Trophoblast cell (in vitro differentiated cells and primary cell): ENCODE data around the gene IGF2R.

Experiments used
- DNase-seq, 2 donors: peaks; one replicate each; pipeline ENCODE4 v3.0.0-alpha.2; 2016
- H2AFZ ChIP-seq: 2 replicates; pipeline ENCODE4 v1.6.1; 2013; ENCODE audit warnings: low read length, moderate library complexity, mild to moderate bottlenecking; ENCODE audit not compliant: insufficient read depth, poor library complexity
- H2AK5ac ChIP-seq: 2 replicates; pipeline ENCODE4 v1.6.1; 2013; ENCODE audit warnings: mild to moderate bottlenecking, low read length
- H2BK120ac ChIP-seq: 2 replicates; pipeline ENCODE4 v1.6.1; 2013; ENCODE audit warnings: low read length, mild to moderate bottlenecking, moderate library complexity; ENCODE audit not compliant: insufficient read depth, poor library complexity
- H2BK12ac ChIP-seq: 2 replicates; pipeline ENCODE4 v1.6.1; 2013; ENCODE audit warnings: mild to moderate bottlenecking, low read length, moderate library complexity
- H2BK5ac ChIP-seq: 2 replicates; pipeline ENCODE4 v1.6.1; 2013; ENCODE audit warnings: low read length, low read depth, moderate library complexity, mild to moderate bottlenecking; ENCODE audit not compliant: poor library complexity
- H3K14ac ChIP-seq: 2 replicates; pipeline ENCODE4 v1.6.1; 2013; ENCODE audit warnings: mild to moderate bottlenecking, low read length
- H3K18ac ChIP-seq: 2 replicates; pipeline ENCODE4 v1.6.1; 2013; ENCODE audit warnings: mild to moderate bottlenecking, low read length
- H3K23ac ChIP-seq: 2 replicates; pipeline ENCODE4 v1.6.1; 2013; ENCODE audit warnings: low read length
- H3K27ac ChIP-seq: 2 replicates; pipeline ENCODE4 v1.5.1; 2013; ENCODE audit warnings: low read depth, mild to moderate bottlenecking, inconsistent platforms, low read length, moderate library complexity
- H3K27me3 ChIP-seq: 2 replicates; pipeline ENCODE4 v1.6.1; 2013; ENCODE audit warnings: inconsistent platforms, mild to moderate bottlenecking, low read length, moderate library complexity; ENCODE audit not compliant: insufficient read depth
- H3K36me3 ChIP-seq, 2 experiments: 1 replicate in 1 of 2; 2 replicates in 1 of 2; pipeline ENCODE4 v1.6.1; 2013; ENCODE audit warnings: low read length in 2 of 2, mild to moderate bottlenecking in 2 of 2, moderate library complexity in 1 of 2; ENCODE audit not compliant: insufficient read depth in 2 of 2, control insufficient read depth in 1 of 2
- H3K4ac ChIP-seq: 2 replicates; pipeline ENCODE4 v1.6.1; 2013; ENCODE audit warnings: low read depth, mild to moderate bottlenecking, low read length, moderate library complexity
- H3K4me1 ChIP-seq, 2 experiments: 1 replicate in 1 of 2; 2 replicates in 1 of 2; pipeline ENCODE4 v1.6.1; 2013; ENCODE audit warnings: low read length in 2 of 2, mild to moderate bottlenecking in 2 of 2, moderate library complexity in 1 of 2; ENCODE audit not compliant: insufficient read depth in 2 of 2, control insufficient read depth in 1 of 2
- H3K4me2 ChIP-seq: 2 replicates; pipeline ENCODE4 v1.6.1; 2013; ENCODE audit warnings: inconsistent platforms, mild to moderate bottlenecking, low read length, moderate library complexity
- H3K4me3 ChIP-seq: 2 replicates; pipeline ENCODE4 v1.5.1; 2013; ENCODE audit warnings: mild to moderate bottlenecking, low read depth, low read length, inconsistent platforms
- H3K79me1 ChIP-seq: one replicate; pipeline ENCODE4 v1.6.1; 2013; ENCODE audit warnings: low read length
- H3K79me2 ChIP-seq: 2 replicates; pipeline ENCODE4 v1.6.1; 2013; ENCODE audit warnings: low read length, mild to moderate bottlenecking; ENCODE audit not compliant: control insufficient read depth, insufficient read depth, poor library complexity
- H3K9ac ChIP-seq: 2 replicates; pipeline ENCODE4 v1.6.1; 2013; ENCODE audit warnings: mild to moderate bottlenecking, low read length
- H3K9me3 ChIP-seq: 2 replicates; pipeline ENCODE4 v1.6.1; 2013; ENCODE audit warnings: low read depth, mild to moderate bottlenecking, control low read depth, inconsistent platforms, low read length; ENCODE audit not compliant: insufficient read depth
- H4K12ac ChIP-seq: 2 replicates; pipeline ENCODE4 v1.6.1; 2013; ENCODE audit warnings: low read depth, mild to moderate bottlenecking, low read length, moderate library complexity
- H4K8ac ChIP-seq: 2 replicates; pipeline ENCODE4 v1.6.1; 2013; ENCODE audit warnings: low read depth, mild to moderate bottlenecking, low read length, moderate library complexity
- H4K91ac ChIP-seq: one replicate; pipeline ENCODE4 v1.6.1; 2013; ENCODE audit warnings: low read depth, mild to moderate bottlenecking, low read length, moderate library complexity
- WGBS: extraction: QIAGEN DNeasy Blood & Tissue Kit; methylation state at CpG from one replicate; pipeline ENCODE4 v1.1.7; 2013; ENCODE audit warnings: missing lambda C conversion rate; ENCODE audit not compliant: insufficient read length, insufficient coverage; ENCODE audit errors: extremely low coverage; 5-methylcytosine and 5-hydroxymethylcytosine counted together

Gene IGF2R

GRCh38 chr6:159981403-159982245 lies 12.7 kb downstream of the IGF2R start:
- WGBS = no CpG with 5 or more reads among the region's 16 CpGs
- no peak overlapping the region for H2BK5ac ChIP-seq
- H3K4me2 ChIP-seq = no peak overlapping the region

GRCh38 chr6:159982731-159983506 lies 14.0 kb downstream of the IGF2R start:
- Histone ChIP-seq H3K9me3 (no peaks in the 10 kb centered on the region), H2AK5ac (no peak overlapping the region), H3K4ac (peak overlapping the region; percentile 57), H3K23ac (no peak overlapping the region), H2BK5ac (no peak overlapping the region), H3K4me2 (no peak overlapping the region), H3K14ac (no peak overlapping the region), H3K4me3 (no peak overlapping the region), H2AFZ (no peak overlapping the region), H2BK120ac (no peak overlapping the region), H3K27ac (no peak overlapping the region), H3K79me1 (no peaks in the 10 kb centered on the region), H3K18ac (no peak overlapping the region), H4K12ac (no peak overlapping the region), H4K91ac (no peak overlapping the region), H3K9ac (no peak overlapping the region), H3K27me3 (no peaks in the 10 kb centered on the region), H4K8ac (no peak overlapping the region), H3K79me2 (peaks cover 33% of the 10 kb centered on the region), H3K36me3 (no peaks in the 10 kb centered on the region), H2BK12ac (no peak overlapping the region), H3K4me1 (peaks cover 26 to 45% of the 10 kb centered on the region in 2 experiments)
- no peak for DNase-seq
- no CpG with 5 or more reads among the region's 6 CpGs for WGBS

More at GRCh38 chr6:159981403-159982245, 12.7 kb downstream of the IGF2R start:
- no peak overlapping the region for H3K27ac ChIP-seq
- peak overlapping the region; percentile 43 for H3K18ac ChIP-seq
- peak overlapping the region; percentile 80 for H3K4ac ChIP-seq
- H4K12ac ChIP-seq = no peak overlapping the region
- H2BK12ac ChIP-seq = no peak overlapping the region
- H2AFZ ChIP-seq = peak overlapping the region; percentile 18
- no peak overlapping the region for H3K23ac ChIP-seq
- H3K9ac ChIP-seq = no peak overlapping the region
- no peak overlapping the region for H3K14ac ChIP-seq
- no peak overlapping the region for H2AK5ac ChIP-seq
- H3K4me3 ChIP-seq = no peak overlapping the region
- H3K79me2 ChIP-seq = peaks cover 35% of the 10 kb centered on the region
- H3K36me3 ChIP-seq = peaks cover 0 to 2% of the 10 kb centered on the region in 2 experiments
- no peak overlapping the region for H4K8ac ChIP-seq
- no peaks in the 10 kb centered on the region for H3K79me1 ChIP-seq
- no peak overlapping the region for H2BK120ac ChIP-seq
- no peaks in the 10 kb centered on the region for H3K9me3 ChIP-seq
- peak in 1 of 2 donors; percentile 43 for DNase-seq
- no peak overlapping the region for H4K91ac ChIP-seq
- peaks cover 29 to 52% of the 10 kb centered on the region in 2 experiments for H3K4me1 ChIP-seq
- no peaks in the 10 kb centered on the region for H3K27me3 ChIP-seq

- no peak overlapping the region for H3K4ac ChIP-seq
- no peak overlapping the region for H3K27ac ChIP-seq
- H4K91ac ChIP-seq = no peak overlapping the region
- no peak overlapping the region for H3K9ac ChIP-seq
- H3K23ac ChIP-seq = no peak overlapping the region
- no peak overlapping the region for H2BK5ac ChIP-seq
- H3K4me2 ChIP-seq = no peak overlapping the region
- no CpG with 5 or more reads among the region's 2 CpGs for WGBS
- H2BK12ac ChIP-seq = no peak overlapping the region
- no peaks in the 10 kb centered on the region for H3K79me1 ChIP-seq
- no peak overlapping the region for H3K4me3 ChIP-seq
- no peak overlapping the region for H3K18ac ChIP-seq
- no peak overlapping the region for H2AK5ac ChIP-seq
- H4K8ac ChIP-seq = no peak overlapping the region
- H3K27me3 ChIP-seq = no peaks in the 10 kb centered on the region
- H2BK120ac ChIP-seq = no peak overlapping the region
- peaks cover 20 to 37% of the 10 kb centered on the region in 2 experiments for H3K4me1 ChIP-seq
- no peaks in the 10 kb centered on the region for H3K9me3 ChIP-seq
- peak in 1 of 2 donors; percentile 33 for DNase-seq
- H3K79me2 ChIP-seq = peaks cover 28% of the 10 kb centered on the region
- no peak overlapping the region for H3K14ac ChIP-seq
- no peaks in the 10 kb centered on the region for H3K36me3 ChIP-seq
- H2AFZ ChIP-seq = no peak overlapping the region
- H4K12ac ChIP-seq = no peak overlapping the region
Measured at GRCh38 chr6:159983641-159984080, 14.8 kb downstream of the IGF2R start.

- no peak overlapping the region for H3K4me2 ChIP-seq
- no peak overlapping the region for H4K8ac ChIP-seq
- H3K27me3 ChIP-seq = no peaks in the 10 kb centered on the region
- H3K4me1 ChIP-seq = peaks cover 17 to 36% of the 10 kb centered on the region in 2 experiments
- no peak overlapping the region for H2AK5ac ChIP-seq
- no peak overlapping the region for H2BK5ac ChIP-seq
- H2BK12ac ChIP-seq = no peak overlapping the region
- no peak overlapping the region for H4K12ac ChIP-seq
- no peak overlapping the region for H3K14ac ChIP-seq
- H2BK120ac ChIP-seq = no peak overlapping the region
- H3K36me3 ChIP-seq = no peaks in the 10 kb centered on the region
- no peak overlapping the region for H3K9ac ChIP-seq
- no peaks in the 10 kb centered on the region for H3K9me3 ChIP-seq
- H4K91ac ChIP-seq = no peak overlapping the region
- H3K79me2 ChIP-seq = peaks cover 27% of the 10 kb centered on the region
- peak overlapping the region; percentile 39 for H3K18ac ChIP-seq
- H3K4me3 ChIP-seq = no peak overlapping the region
- peaks cover 4% of the 10 kb centered on the region for H3K79me1 ChIP-seq
- H2AFZ ChIP-seq = peak overlapping the region; percentile 14
- H3K23ac ChIP-seq = no peak overlapping the region
- peak overlapping the region; percentile 82 for H3K4ac ChIP-seq
- peak; percentile 73 to 88 for DNase-seq
- no CpG with 5 or more reads among the region's 11 CpGs for WGBS
- H3K27ac ChIP-seq = no peak overlapping the region
Measured at GRCh38 chr6:159984268-159984786, 15.4 kb downstream of the IGF2R start.
